PC-3 (cell line): Measurements from ENCODE around the gene CLIC4.

Source experiments
- CTCF ChIP-seq: fragments of 300-600 bp; sonication (generic); conservative IDR thresholded peaks from 2 replicates; pipeline ENCODE4 v1.5.1; 2017; ENCODE audit warnings: antibody characterized with exemption, low read depth, mild to moderate bottlenecking, low read length
- EZH2 ChIP-seq: fragments of 300-600 bp; sonication (generic); IDR thresholded peaks from one replicate; pipeline ENCODE4 v1.6.1; 2017; ENCODE audit warnings: antibody characterized with exemption, mild to moderate bottlenecking, low read length; ENCODE audit not compliant: unreplicated experiment
- EZH2phosphoT487 ChIP-seq: fragments of 300-600 bp; sonication (generic); IDR thresholded peaks from 2 replicates; pipeline ENCODE4 v1.6.1; 2018; ENCODE audit warnings: mild to moderate bottlenecking, antibody characterized with exemption, low read length, borderline replicate concordance

GRCh38 chr1:24751833-24752232 lies 6.6 kb downstream of the CLIC4 start:
- TF ChIP-seq CTCF (no peak), EZH2 (no peak), EZH2phosphoT487 (no peak)
